K562 (cell line): ENCODE results near the gene NSUN6. TPM values are rescaled to one million over a fixed set of nuclear protein-coding genes. Genes with fewer than 3 reads are reported as not detected.

ENCODE experiments used
- ATAC-seq: fragments of 200-7000 bp; cut with Tn5 transposase; 3 replicates; pipeline ENCODE4 v1.9.1; 2020; ENCODE audit warnings: moderate library complexity
- BruUV-seq: library from RNA; stranded (reverse); fragments of 400-500 nt; replicated peaks from 2 replicates; lab custom pipeline; 2021; lab: Mats Ljungman, UMichigan
- CTCF ChIA-PET: fragments of 300-600 bp; formaldehyde crosslinking; extraction: SDS; loops from one replicate; lab custom pipeline; 2021; ENCODE audit warnings: low intra/inter-chr PET ratio; lab: Yijun Ruan, JAX
- POLR2A ChIA-PET: fragments of 300-600, 350-650 bp; sonication (Branson Sonifier 250); formaldehyde crosslinking; extraction: SDS; loops from one replicate; lab custom pipeline; 2021; ENCODE audit warnings: antibody characterized with exemption, inconsistent platforms; lab: Yijun Ruan, JAX
- DNase-seq, 4 experiments: peaks; one replicate each; pipeline versions ENCODE4 v3.0.0 to v3.0.0-alpha.2; 2011 to 2018; ENCODE audit warnings: low spot score in 3 of 4, mixed read lengths in 3 of 4; ENCODE audit errors: extremely low read depth in 1 of 4
- FAIRE-seq: peaks from 2 replicates; lab custom pipeline; 2011; peaks lifted over from hg19 to GRCh38; lab: Jason Lieb, UNC
- H2AFZ ChIP-seq: 2 replicates; pipeline ENCODE4 v1.6.0; 2011; ENCODE audit warnings: low read depth, low read length, control low read depth, inconsistent platforms
- H3K27ac ChIP-seq: fragments of 200-600 bp; 3 replicates; pipeline ENCODE4 v1.8.0; 2011; ENCODE audit warnings: low read depth, mild to moderate bottlenecking, control low read depth, inconsistent platforms, low read length, moderate library complexity, mixed read lengths; ENCODE audit errors: extremely low read depth
- H3K27me3 ChIP-seq, 2 experiments: fragments of 300-600 bp in 1 of 2; 2 replicates in 1 of 2; 3 replicates in 1 of 2; pipeline versions ENCODE4 v1.6.0 to v1.8.0; 2011; ENCODE audit warnings: inconsistent platforms in 2 of 2, low read length in 2 of 2, mild to moderate bottlenecking in 1 of 2, mixed read lengths in 1 of 2, moderate library complexity in 1 of 2; ENCODE audit not compliant: control insufficient read depth in 2 of 2, insufficient read depth in 2 of 2
- H3K36me3 ChIP-seq: fragments of 300-600 bp; 3 replicates; pipeline ENCODE4 v1.8.0; 2011; ENCODE audit warnings: mild to moderate bottlenecking, low read length, inconsistent platforms; ENCODE audit not compliant: control insufficient read depth, insufficient read depth
- H3K4me1 ChIP-seq, 2 experiments: fragments of 200-600 bp in 1 of 2; replicated peaks in 1 of 2; 2 replicates in 1 of 2; 3 replicates in 1 of 2; pipeline versions ENCODE4 v1.5.1 to v1.8.0; 2011; ENCODE audit warnings: inconsistent platforms in 2 of 2, low read length in 2 of 2, mild to moderate bottlenecking in 1 of 2, mixed read lengths in 1 of 2, moderate library complexity in 1 of 2; ENCODE audit not compliant: control insufficient read depth in 2 of 2, insufficient read depth in 2 of 2
- H3K4me2 ChIP-seq: 2 replicates; pipeline ENCODE4 v1.6.1; 2011; ENCODE audit warnings: low read length, control low read depth, inconsistent platforms, mixed read lengths; ENCODE audit not compliant: insufficient read depth
- H3K4me3 ChIP-seq: fragments of 200-600 bp; sonication (generic), shearing (Covaris generic); 2 replicates; pipeline ENCODE4 v1.5.1; 2016; ENCODE audit warnings: control low read depth, inconsistent platforms
- H3K79me2 ChIP-seq: fragments of 200-600 bp; 3 replicates; pipeline ENCODE4 v1.8.0; 2011; ENCODE audit warnings: low read length, inconsistent platforms; ENCODE audit not compliant: control insufficient read depth, insufficient read depth
- H3K9ac ChIP-seq, 2 experiments: 2 replicates each; pipeline versions ENCODE4 v1.6.0 to v1.6.1; 2011; ENCODE audit warnings: low read depth in 2 of 2, low read length in 2 of 2, control low read depth in 1 of 2, inconsistent platforms in 1 of 2, mild to moderate bottlenecking in 1 of 2, mixed read lengths in 1 of 2; ENCODE audit not compliant: insufficient read depth in 1 of 2
- H3K9me1 ChIP-seq: one replicate; pipeline ENCODE4 v1.6.0; 2011; ENCODE audit warnings: inconsistent platforms, mild to moderate bottlenecking, low read length, moderate library complexity; ENCODE audit not compliant: control insufficient read depth, insufficient read depth
- H3K9me3 ChIP-seq: replicated peaks from 2 replicates; pipeline ENCODE4 v1.5.1; 2011; ENCODE audit warnings: low read depth, low read length, inconsistent platforms; ENCODE audit not compliant: control insufficient read depth, insufficient read depth
- H4K20me1 ChIP-seq: replicated peaks from 2 replicates; pipeline ENCODE4 v1.6.1; 2011; ENCODE audit warnings: low read length, inconsistent platforms, mixed read lengths; ENCODE audit not compliant: control insufficient read depth, insufficient read depth
- CREM ChIP-seq: IDR thresholded peaks from 2 replicates; pipeline ENCODE4 v1.6.1; 2014; ENCODE audit warnings: antibody characterized with exemption, low read depth
- HDAC2 ChIP-seq: fragments of 450-650 bp; IDR thresholded peaks from 2 replicates; pipeline ENCODE4 v1.6.1; 2016; ENCODE audit warnings: mild to moderate bottlenecking
- HLTF ChIP-seq: fragments of 450-650 bp; IDR thresholded peaks from 2 replicates; pipeline ENCODE4 v1.6.1; 2016
- NBN ChIP-seq: fragments of 450-650 bp; IDR thresholded peaks from 2 replicates; pipeline ENCODE4 v1.6.1; 2016; ENCODE audit warnings: low read depth, mild to moderate bottlenecking
- PHB ChIP-seq: fragments of 250-450 bp; sonication (Bioruptor Pico); IDR thresholded peaks from 2 replicates; pipeline ENCODE4 v1.5.0; 2021
- ZNF76 ChIP-seq: fragments of 250-450 bp; sonication (Bioruptor Pico); IDR thresholded peaks from 2 replicates; pipeline ENCODE4 v1.4.0; 2020; ENCODE audit warnings: mild to moderate bottlenecking, moderate library complexity, borderline replicate concordance
- ZNF785 ChIP-seq: fragments of 250-450 bp; sonication (Bioruptor Pico); IDR thresholded peaks from 2 replicates; pipeline ENCODE4 v1.4.0; 2020; ENCODE audit warnings: mild to moderate bottlenecking
- WGBS: fragments of 100-300 bp; shearing (Covaris generic); methylation state at CpG from one replicate; pipeline ENCODE4 v1.1.6; 2016; ENCODE audit warnings: low coverage, mixed read lengths; ENCODE audit not compliant: insufficient coverage; ENCODE audit errors: missing lambda C conversion rate; 5-methylcytosine and 5-hydroxymethylcytosine counted together
- in situ Hi-C: fragments of 300-500 bp; cut with MboI; formaldehyde crosslinking; loops from 4 replicates; pipeline ENCODE4 v1.15.0; 2018; ENCODE audit warnings: inconsistent platforms, mixed read lengths
- intact Hi-C: fragments of 100-400 bp; cut with micrococcal nuclease; formaldehyde crosslinking; loops from 2 replicates; pipeline ENCODE4 v1.14.2; 2022
- polyA plus RNA-seq, 8 experiments: library from polyadenylated mRNA; depleted of rRNA in 4 of 8; stranded (reverse) in 5 of 8; unstranded in 3 of 8; fragments of >200 nt; fragmentation: Nextera tagmentation in 2 of 8; fragmentation: Illumina TruSeq in 1 of 8; extraction: Ambion mirVana in 2 of 8; extraction: Trizol in 1 of 8; gene quantifications; 2 replicates each; pipeline versions ENCODE4 v1.2.1 to v1.2.3, GENCODE V29; 2011 to 2014; ENCODE audit warnings: inconsistent platforms in 1 of 8, missing spikeins in 1 of 8
- total RNA-seq, 7 experiments: library from RNA; depleted of rRNA in 6 of 7; stranded (reverse); fragments of >200 nt in 6 of 7; fragmentation: Illumina TruSeq in 2 of 7; extraction: Trizol in 2 of 7; gene quantifications; 2 replicates each; pipeline versions ENCODE4 v1.2.1 to v1.2.3, GENCODE V29; 2011 to 2021; ENCODE audit warnings: low replicate concordance in 1 of 7
- TF ChIP-seq, protein P1 (sequence below): sonication (generic); formaldehyde crosslinking; IDR thresholded peaks from 2 replicates; pipeline ENCODE4 v1.4.0; 2020; ENCODE audit warnings: mild to moderate bottlenecking, missing genetic modification reagents

NSUN6 gene
- total and polyA plus RNA-seq, 9 of the 15 experiments (the other 6 are each of a cell fraction or from before 2014, with no cell fraction given), result 12.5 to 33.1 (median 24.2) TPM

GRCh38 chr10:18660816-18661431 is 9.5 kb upstream of the NSUN6 start:
- ChIA-PET CTCF (no interaction called here), POLR2A (no interaction called here)
- no peak for TF ChIP-seq HLTF
- no peak for TF ChIP-seq NBN
- TF ChIP-seq, protein P1, sequence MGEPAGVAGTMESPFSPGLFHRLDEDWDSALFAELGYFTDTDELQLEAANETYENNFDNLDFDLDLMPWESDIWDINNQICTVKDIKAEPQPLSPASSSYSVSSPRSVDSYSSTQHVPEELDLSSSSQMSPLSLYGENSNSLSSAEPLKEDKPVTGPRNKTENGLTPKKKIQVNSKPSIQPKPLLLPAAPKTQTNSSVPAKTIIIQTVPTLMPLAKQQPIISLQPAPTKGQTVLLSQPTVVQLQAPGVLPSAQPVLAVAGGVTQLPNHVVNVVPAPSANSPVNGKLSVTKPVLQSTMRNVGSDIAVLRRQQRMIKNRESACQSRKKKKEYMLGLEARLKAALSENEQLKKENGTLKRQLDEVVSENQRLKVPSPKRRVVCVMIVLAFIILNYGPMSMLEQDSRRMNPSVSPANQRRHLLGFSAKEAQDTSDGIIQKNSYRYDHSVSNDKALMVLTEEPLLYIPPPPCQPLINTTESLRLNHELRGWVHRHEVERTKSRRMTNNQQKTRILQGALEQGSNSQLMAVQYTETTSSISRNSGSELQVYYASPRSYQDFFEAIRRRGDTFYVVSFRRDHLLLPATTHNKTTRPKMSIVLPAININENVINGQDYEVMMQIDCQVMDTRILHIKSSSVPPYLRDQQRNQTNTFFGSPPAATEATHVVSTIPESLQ (CRISPR knock-in tag), result no peak
- no peak for TF ChIP-seq PHB
- no peak for TF ChIP-seq ZNF785
- TF ChIP-seq ZNF76 (CRISPR knock-in tag), result no peak
- TF ChIP-seq CREM, result no peak
- TF ChIP-seq HDAC2, result no peak
- Histone ChIP-seq H2AFZ (no peak overlapping the region), H3K9me3 (no peaks in the 10 kb centered on the region), H3K36me3 (peaks cover 10% of the 10 kb centered on the region; the same call in 2 of the 3 replicates), H3K4me2 (peak overlapping the region; percentile 65), H3K4me3 (peak overlapping the region; percentile 91; the same call in 1 of the 2 replicates), H3K79me2 (peaks cover 78% of the 10 kb centered on the region), H3K27ac (no peak overlapping the region; the same call in 2 of the 3 replicates), H4K20me1 (0 out of 2 replicates have a peak, but pooled peaks cover 5% of the 10 kb centered on the region), H3K27me3 (no peaks in the 10 kb centered on the region), H3K9ac (peak overlapping the region; percentile 57 to 95; a peak in 2 of 4 replicates), H3K9me1 (no peaks in the 10 kb centered on the region), H3K4me1 (peaks cover 4 to 13% of the 10 kb centered on the region in 2 experiments; a peak in 3 of 5 replicates)
- no peak for DNase-seq
- ATAC-seq, result no peak
- BruUV-seq, result no TSS peak
- FAIRE-seq, result no peak
- in situ Hi-C loops, result no loop called here
- 79% methylated on average over 18 of the region's 19 CpGs for WGBS
- intact Hi-C loops, result no loop called here
